Stimulated activated naive CD8-positive, alpha-beta T cell treated with anti-CD3 and anti-CD28 coated beads, Interleukin-15, Interleukin-2, amounts not matched to agents 100 U/mL and 50 U/mL, for 24 hours (primary cell): ENCODE data around the gene CHAD.
"Not testable (repeated sequence)": the region's sequence is repeated elsewhere in the genome, so short reads cannot be mapped to it uniquely, and the experiment has no call there.

Experiments
- ATAC-seq: fragments of 150-1000 bp; cut with Tn5 transposase; one replicate; pipeline ENCODE4 v1.10.0; 2021
- DNase-seq: peaks from one replicate; pipeline ENCODE4 v3.0.0; 2021

The CHAD gene

DNA sequence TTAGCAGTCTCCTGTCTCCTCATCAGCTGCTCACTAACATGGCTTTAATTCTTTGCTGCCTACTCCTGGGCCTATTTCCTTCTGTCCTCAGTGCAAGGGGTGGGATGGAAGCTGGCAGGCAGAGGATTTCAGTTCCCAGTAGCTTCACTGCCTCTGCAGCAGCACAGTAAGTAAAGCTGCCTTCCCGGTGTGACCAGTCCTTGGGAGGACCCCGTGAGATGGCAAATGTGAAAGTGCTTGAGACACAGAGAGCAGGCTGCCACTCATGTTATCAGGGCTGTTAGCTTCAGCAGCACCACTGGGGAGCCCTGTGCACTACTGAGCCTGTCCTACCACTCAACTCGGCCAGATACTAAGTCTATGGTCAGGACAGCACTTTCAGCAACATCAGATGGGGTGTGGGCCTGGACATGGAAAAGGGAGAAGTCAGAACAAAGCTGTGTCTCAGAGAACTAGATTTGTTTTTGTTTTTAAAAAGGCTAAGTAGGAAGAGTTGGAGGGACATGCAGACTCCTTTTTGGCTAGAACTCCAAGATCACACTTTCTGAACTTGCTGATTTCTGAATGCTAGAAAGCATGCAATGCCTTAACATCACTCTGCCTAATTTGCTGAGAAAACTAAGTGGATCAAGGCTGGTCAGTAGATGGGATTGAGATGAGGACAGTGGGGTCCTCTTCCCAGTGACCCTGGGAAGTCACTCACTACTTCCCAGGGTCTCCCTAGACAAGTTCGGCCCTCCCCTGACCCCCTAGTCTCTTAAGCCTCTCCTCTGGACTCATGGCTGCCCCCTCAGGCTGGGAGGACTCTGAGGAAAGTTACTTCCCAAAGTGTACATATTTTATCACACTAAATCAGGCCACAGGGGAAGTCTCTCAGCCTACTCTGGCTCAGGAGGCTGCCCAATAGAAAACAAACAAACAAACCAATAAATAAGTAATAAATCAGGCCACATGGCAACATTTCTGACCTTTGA lies 41.6 kb downstream of the CHAD start:
- peak; percentile 51 for ATAC-seq

DNA sequence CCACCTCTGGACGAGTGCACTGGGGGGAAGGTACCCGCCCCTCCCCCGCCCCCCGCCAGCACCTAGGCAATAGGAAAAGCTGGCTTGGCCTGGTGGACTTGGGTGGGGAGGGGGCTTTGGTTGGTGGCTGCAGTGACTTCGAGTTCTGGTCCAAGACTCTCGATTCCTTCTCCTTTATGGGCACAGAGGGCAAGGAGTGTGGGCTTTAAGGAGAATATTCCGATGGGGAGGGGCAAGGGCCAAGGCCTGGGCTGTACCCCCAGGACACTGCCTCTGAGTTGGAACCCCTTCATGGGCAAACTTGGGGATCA lies 42.3 kb downstream of the CHAD start:
- peak; percentile 6 for DNase-seq
- no peak for ATAC-seq

More for the DNA sequence above, 41.6 kb downstream of the CHAD start:
- peak; percentile 63 for DNase-seq

DNA sequence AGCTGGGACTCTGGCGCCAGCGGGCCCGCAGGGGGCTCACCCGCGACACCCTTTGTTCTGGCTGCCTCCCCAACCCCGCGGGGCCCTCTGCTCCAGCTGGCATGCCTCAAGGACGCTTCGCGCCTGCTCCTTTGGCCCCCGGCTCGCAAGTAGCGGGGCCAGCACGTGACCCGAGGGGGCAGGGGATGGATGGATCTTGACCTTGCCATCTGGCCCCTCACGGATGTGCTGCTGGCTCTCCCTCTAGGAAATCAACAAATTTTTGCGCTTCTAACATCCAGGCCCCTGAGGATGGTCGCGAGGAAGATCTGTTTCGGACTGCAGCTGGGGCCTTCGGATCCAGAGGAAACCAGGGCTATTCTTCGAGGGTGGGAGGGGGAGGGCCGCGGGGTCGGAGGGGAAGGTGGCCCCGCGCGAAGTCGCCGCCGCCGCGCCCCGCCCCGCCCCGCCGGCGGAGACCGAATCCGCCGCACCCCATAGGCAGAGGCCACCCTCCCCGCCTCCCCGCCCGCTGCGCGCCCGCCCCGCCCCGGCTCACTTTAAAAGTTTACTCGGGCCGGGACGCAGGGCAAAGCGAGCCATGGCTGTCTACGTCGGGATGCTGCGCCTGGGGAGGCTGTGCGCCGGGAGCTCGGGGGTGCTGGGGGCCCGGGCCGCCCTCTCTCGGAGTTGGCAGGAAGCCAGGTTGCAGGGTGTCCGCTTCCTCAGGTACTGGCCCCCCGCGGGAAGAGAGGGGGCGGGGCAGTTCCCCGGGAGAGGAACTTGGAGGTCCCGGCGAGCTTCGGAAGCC lies 42.8 kb downstream of the CHAD start, which contains the start of gene ACSF2:
ACSF2 (plus strand) TSS at position 537 of the 790 bp plus-strand sequence; CDS start at position 581, 44 bp downstream.
- ATAC-seq (peak; percentile 84), DNase-seq (peak; percentile 78)

DNA sequence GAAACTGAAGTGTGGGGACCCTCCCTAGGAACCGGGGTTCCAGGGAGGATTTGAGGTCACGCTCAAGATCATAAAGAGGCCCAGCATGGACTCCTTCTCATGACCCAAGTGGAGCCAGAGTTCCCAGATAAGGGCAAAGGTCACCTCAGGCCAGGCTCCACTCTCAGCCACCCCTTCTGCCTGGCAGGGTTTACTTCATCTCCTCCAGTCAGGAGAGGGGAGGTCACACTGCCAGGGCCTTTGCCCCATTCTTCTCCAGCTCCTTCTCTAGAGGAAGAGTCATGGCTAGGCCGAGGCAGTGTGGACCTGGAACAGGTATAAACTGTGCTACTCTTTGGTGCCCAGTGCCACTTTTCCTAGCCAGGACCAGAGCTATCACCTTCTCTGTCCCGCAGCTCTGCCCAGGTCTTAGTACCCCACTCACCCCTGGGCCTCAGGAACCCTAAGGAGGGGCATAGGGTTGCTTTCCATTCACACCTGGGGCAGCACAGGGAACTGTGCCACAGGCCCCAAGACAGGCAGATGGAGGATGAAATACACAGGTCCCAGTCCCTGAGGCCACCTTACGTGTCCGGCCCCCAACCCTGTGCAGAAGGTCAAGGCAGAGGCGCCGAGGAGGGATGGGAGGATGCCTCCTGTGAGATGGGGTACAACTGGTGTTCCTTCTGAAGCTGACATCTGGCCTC lies 43.5 kb downstream of the CHAD start:
- DNase-seq = no peak
- no peak for ATAC-seq

DNA sequence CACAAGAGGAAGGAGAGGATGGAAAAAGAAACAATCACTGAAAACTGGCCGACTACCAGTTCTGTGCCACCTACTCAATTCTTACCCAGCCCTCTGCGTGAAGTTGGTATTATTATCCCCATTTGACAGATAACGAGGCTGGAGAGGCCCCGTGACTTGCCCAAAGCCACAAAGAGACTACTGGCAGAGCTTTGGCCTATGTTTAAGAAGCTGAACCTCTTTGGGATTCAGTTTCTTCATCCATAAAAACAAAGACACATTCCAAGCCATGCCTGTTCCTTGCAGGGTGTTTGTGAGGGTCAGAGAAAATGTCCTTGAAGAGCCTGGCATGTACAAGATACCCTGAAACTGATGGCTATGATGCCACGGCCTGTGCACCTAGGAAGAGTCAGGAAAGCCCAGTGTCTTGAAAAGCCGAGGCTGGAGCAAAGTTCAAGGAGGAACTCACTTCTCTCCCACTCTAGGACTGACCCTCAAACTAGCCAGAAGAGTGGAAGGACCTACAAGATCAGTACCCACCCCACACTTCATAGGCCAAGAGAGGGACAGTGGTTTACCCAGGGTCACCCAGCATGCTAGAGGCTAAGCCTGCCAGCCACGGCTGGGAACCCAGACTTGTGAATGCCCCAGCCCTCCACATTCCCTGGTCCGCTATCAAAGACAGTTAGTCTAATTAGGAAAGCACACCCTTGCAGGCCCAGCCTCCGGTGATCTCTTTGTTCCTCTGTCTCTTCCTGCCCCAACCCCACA lies 44.3 kb downstream of the CHAD start:
- DNase-seq (no peak), ATAC-seq (no peak)

DNA sequence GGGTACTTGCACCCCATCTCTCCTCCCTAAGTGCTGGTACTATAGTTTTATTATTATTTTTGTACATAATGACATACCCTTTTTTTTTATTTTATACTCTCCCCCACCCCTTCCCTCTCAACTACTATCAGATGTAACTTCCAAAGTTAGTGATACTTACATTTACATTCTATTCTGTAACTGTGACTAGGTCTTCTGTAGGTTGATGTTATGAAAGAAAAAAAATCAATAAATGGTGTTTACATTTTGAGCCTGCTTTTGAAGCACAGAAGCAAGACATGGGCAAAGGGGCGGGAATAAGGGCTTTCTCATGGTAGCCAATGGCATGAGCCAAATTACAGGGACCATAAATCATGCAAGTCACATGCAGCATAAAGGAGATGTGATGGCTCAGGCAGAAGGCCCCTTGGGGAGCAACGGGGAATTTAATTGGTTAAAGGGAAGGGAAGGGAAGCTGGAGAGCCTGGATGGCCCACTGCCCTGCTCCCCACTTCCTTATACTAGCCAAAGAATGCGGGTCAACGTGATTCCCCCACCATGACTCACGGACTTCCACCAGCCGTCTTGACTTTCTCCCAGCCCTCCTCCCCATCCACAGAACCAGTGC lies 45.0 kb downstream of the CHAD start:
- no peak for ATAC-seq
- no peak for DNase-seq

DNA sequence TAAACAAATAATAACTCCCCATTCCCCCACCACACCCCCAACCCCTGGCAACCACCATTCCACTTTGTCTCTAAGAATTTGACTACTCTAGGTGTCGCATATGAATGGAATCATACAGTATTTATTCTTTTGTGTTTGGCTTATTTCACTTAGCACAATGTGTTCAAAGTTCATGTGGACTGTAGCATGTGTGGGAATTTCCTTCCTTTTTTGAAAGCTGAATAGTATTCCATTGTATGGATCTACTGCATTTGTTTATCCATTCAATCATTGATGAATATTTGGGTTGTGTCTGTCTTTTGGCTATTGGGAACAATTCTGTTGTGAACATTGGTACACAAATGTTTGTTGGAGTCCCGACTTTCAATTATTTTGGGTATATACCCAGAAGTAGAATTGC lies 45.9 kb downstream of the CHAD start:
- DNase-seq (no peak), ATAC-seq (no peak)

DNA sequence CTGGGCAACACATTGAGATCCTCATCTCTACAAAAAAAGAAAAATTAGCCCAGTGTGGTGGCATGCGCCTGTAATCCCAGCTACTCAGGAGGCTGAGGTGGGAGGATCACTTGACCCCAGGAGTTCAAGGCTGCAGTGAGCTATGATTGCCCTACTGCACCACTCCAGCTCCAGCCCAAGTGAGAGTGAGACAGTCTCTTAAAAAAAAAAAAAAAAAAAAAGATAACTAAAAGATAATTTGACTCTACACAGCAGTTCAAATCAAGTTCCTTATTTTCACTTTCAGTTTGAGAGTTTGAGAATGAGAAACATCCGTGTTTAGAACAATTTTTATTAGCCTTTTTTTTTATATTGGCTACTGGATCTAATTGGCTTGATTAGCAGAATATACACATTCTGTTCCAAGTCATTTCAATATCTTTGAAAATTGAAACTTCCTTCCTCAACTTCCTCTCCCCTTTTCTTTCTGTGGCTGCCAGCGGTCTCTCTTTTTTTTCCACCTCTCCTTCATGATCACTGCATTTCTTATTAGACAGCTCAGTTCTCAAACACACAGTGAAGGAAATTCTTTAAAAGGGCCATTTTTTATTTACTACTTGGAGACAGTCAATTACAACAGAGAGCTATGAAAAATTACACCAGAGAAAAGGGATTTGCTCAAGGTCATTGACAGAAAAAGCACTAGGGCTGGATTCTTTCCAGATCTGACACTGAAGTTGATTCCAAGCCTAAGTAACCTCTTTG lies 47.2 kb downstream of the CHAD start:
- ATAC-seq (peak; percentile 42), DNase-seq (no peak)

DNA sequence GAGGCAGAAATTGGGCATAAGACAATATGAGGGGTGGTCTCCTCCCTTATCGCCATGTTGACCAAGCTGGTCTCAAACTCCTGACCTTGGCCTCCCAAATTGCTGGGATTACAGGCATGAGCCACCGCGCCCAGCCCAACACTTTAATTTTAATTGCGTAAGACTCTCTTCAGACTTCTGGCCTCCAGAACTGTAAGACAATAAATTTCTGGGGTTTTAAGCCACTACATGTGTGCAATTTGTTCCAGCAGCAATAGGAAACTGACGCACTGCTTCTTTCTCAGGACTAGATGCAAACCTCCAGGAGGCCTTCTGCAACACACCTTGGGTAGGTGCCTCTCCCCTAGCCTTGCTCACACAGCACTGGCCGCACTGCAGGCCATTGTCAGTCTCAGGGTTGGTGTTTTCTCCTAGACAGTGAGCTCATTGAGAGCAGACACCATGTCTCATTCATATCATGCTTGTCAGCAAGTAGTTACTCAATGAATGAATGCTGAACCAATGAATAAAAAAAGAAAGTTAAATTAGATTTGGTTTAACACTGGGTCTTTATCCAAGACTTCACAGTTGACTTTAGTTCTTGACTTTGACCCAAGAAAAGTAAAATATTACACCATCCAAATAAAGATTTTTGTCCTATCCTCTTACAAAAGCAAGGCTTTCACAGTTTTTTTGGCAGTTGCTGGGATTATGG lies 48.1 kb downstream of the CHAD start:
- DNase-seq (no peak), ATAC-seq (no peak)

DNA sequence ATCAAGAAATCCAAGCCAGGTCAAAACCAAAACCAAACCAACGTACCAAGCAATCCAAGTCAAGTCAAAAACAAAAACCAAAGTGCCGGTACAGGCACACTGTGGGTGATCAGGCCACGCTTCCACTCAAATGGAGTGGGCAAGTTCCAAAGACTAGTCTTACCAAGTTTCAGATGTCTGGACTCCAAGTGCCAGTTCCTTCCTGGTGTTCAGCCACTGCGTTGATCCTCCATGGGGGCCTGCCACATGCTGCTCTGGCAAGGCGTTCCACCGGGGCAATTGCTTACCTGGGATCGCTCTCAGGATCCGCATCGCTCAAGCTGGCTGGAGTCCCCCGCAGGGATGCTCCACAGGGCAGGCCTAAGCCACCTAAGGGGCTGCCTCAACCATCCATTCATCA lies 49.1 kb downstream of the CHAD start:
- ATAC-seq, DNase-seq: not testable (repeated sequence)

DNA sequence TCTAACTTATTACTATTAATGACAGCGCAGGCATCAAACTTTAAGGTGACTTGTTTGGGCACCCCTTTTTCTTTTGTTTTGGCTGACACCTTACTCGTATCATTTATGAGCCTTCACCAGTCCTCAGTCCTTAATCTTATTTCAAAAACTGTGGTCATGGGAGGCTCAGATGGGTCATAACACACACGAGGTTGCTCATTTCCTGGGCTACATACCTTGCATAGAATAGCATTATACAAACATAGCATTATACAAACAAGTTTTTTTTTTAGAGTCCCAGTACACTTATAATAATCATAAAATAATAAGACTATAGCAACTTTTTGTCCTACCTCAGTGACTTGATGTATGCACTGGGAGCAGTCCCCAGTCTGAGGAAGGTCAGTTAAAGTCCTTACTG lies 53.9 kb downstream of the CHAD start:
- ATAC-seq (no peak), DNase-seq (no peak)
